Activated B cell treated with CpG ODN at 0.5 μM for 24 hours (primary cell): Measurements from ENCODE around the gene RSPH3. TPM values are rescaled to one million over a fixed set of nuclear protein-coding genes. Genes with fewer than 3 reads are reported as not detected.

Source experiments
- ATAC-seq: fragments of 200-7000 bp; cut with Tn5 transposase; one replicate; pipeline ENCODE4 v1.10.0; 2021; ENCODE audit warnings: low read depth, mild to moderate bottlenecking, moderate library complexity
- CTCF ChIA-PET: fragments of 350-600 bp; sonication (Branson Sonifier 250); formaldehyde crosslinking; loops from one replicate; lab custom pipeline; 2021; ENCODE audit warnings: antibody characterized with exemption; lab: Charles Lee
- POLR2A ChIA-PET: fragments of 350-600 bp; sonication (Branson Sonifier 250); formaldehyde crosslinking; loops from one replicate; lab custom pipeline; 2021; ENCODE audit warnings: antibody characterized with exemption; lab: Charles Lee
- DNase-seq: peaks from one replicate; pipeline ENCODE4 v3.0.0; 2022
- H3K27ac Mint-ChIP-seq: one replicate; pipeline ENCODE4 v1.8.0; 2020; ENCODE audit warnings: mixed read lengths
- H3K27me3 Mint-ChIP-seq: one replicate; pipeline ENCODE4 v1.8.0; 2021; ENCODE audit warnings: mixed read lengths
- H3K36me3 Mint-ChIP-seq: one replicate; pipeline ENCODE4 v1.8.0; 2021; ENCODE audit warnings: low read depth, mixed read lengths
- H3K4me1 Mint-ChIP-seq: one replicate; pipeline ENCODE4 v1.8.0; 2021; ENCODE audit warnings: mixed read lengths
- H3K4me3 Mint-ChIP-seq: one replicate; pipeline ENCODE4 v1.8.0; 2020; ENCODE audit warnings: mild to moderate bottlenecking, mixed read lengths
- H3K9me3 Mint-ChIP-seq: one replicate; pipeline ENCODE4 v1.8.0; 2020; ENCODE audit warnings: mixed read lengths
- intact Hi-C: fragments of 100-400 bp; cut with micrococcal nuclease; formaldehyde crosslinking; loops from one replicate; pipeline ENCODE4 v1.15.1; 2024
- total RNA-seq: library from RNA; stranded (reverse); gene quantifications from 2 replicates; pipeline ENCODE4 v1.2.3, GENCODE V29; 2022
- TF ChIP-seq, protein P1 (sequence below): fragments of 200-600 bp; IDR thresholded peaks from one replicate; pipeline ENCODE4 v1.8.0; 2022; ENCODE audit warnings: antibody characterized with exemption, mild to moderate bottlenecking

RSPH3 gene
- total RNA-seq, 1 donor from 2014 or later = 2.4 TPM

GRCh38 chr6:158926414-158926813 lies 73.6 kb downstream of the RSPH3 start:
- ChIA-PET POLR2A (no interaction called here), CTCF (no interaction called here)
- Mint-ChIP-seq H3K4me3 (no peak overlapping the region), H3K27me3 (no peaks in the 10 kb centered on the region), H3K27ac (no peak overlapping the region), H3K9me3 (no peaks in the 10 kb centered on the region), H3K4me1 (peaks cover 6% of the 10 kb centered on the region), H3K36me3 (no peaks in the 10 kb centered on the region)
- TF ChIP-seq, protein P1, sequence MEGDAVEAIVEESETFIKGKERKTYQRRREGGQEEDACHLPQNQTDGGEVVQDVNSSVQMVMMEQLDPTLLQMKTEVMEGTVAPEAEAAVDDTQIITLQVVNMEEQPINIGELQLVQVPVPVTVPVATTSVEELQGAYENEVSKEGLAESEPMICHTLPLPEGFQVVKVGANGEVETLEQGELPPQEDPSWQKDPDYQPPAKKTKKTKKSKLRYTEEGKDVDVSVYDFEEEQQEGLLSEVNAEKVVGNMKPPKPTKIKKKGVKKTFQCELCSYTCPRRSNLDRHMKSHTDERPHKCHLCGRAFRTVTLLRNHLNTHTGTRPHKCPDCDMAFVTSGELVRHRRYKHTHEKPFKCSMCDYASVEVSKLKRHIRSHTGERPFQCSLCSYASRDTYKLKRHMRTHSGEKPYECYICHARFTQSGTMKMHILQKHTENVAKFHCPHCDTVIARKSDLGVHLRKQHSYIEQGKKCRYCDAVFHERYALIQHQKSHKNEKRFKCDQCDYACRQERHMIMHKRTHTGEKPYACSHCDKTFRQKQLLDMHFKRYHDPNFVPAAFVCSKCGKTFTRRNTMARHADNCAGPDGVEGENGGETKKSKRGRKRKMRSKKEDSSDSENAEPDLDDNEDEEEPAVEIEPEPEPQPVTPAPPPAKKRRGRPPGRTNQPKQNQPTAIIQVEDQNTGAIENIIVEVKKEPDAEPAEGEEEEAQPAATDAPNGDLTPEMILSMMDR = no peak
- intact Hi-C loops = no loop called here
- ATAC-seq (no peak), DNase-seq (no peak)

DNA sequence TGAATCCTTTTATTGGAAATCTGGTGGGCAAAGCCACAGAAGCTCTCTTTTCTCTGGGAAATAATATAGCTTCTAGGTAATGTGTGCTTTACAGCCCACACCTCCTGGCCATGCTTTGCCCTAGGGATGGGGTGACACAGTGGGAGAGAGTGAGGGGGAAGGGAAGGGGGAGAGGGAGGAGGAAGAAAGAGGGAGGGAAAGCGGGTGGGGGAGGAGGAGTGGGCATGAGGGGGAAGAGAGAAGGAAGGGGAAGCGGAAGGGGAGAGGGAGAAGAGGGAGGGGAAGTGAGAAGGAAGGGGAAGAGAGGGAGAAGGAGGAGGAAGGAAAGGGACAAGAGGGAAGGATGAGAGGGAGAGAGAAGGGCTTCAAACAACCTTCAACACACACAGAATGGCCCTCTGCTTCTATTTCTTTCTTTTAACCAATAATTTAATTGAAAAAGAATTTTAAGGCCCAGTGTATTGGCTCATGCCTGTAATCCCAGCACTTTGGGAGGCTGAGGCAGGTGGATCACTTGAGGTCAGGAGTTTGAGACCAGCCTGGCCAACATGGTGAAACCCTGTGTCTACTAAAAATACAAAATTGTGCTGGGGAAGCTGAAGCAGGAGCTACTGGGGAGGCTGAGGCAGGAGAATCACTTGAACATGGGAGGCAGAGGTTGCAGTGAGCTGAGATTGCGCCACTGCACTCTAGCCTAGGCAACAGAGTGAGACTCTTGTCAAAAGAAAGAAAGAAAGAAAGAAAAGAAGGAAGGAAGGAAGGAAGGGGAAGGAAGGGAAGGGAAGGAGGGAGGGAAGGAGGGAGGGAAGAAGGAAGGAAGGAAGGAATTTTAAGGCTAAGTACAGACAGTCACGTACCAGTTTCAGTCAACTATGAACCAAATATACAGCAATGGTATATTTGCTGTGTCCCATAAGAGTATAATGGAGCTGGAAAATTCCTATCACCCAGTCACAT lies 75.2 kb downstream of the RSPH3 start:
- intact Hi-C loops = loop anchor here (2.0 kb wide), 1 partner anchor 14 kb away; no protein-coding TSS in a partner anchor
- no peaks in the 10 kb centered on the region for H3K27me3 Mint-ChIP-seq
- ATAC-seq (no peak), DNase-seq (no peak)
- no peaks in the 10 kb centered on the region for H3K36me3 Mint-ChIP-seq
- H3K4me3 Mint-ChIP-seq = no peak overlapping the region
- TF ChIP-seq, protein P1 = no peak
- H3K9me3 Mint-ChIP-seq = no peaks in the 10 kb centered on the region
- H3K4me1 Mint-ChIP-seq = peaks cover 11% of the 10 kb centered on the region
- CTCF ChIA-PET = interaction anchor here (1.1 kb wide), 1 partner anchor 234 kb away, joined by 4 read pairs; no protein-coding TSS in a partner anchor
- no peak overlapping the region for H3K27ac Mint-ChIP-seq
- POLR2A ChIA-PET = interaction anchor here (1.2 kb wide), 1 partner anchor 55 kb away, joined by 3 read pairs; no protein-coding TSS in a partner anchor

- intact Hi-C loops = loop anchor here (2.0 kb wide), 2 partner anchors 13 to 15 kb away; no protein-coding TSS in a partner anchor
- DNase-seq (no peak), ATAC-seq (no peak)
- Mint-ChIP-seq H3K4me1 (peaks cover 11% of the 10 kb centered on the region), H3K36me3 (no peaks in the 10 kb centered on the region), H3K27ac (no peak overlapping the region), H3K27me3 (no peaks in the 10 kb centered on the region), H3K4me3 (no peak overlapping the region), H3K9me3 (no peaks in the 10 kb centered on the region)
- CTCF ChIA-PET = no interaction called here
- POLR2A ChIA-PET = no interaction called here
- TF ChIP-seq, protein P1 = no peak
Observed at GRCh38 chr6:158923805-158924498, 76.0 kb downstream of the RSPH3 start.

Other genes starting within 250 kb of the RSPH3 start
- 488 and 489 TPM in 2 replicates for gene EZR, start 180.8 kb downstream of the RSPH3 start, total RNA-seq
- 129 TPM in 2 replicates for gene TAGAP, start 44.8 kb upstream of the RSPH3 start, total RNA-seq
- gene FNDC1, start 169.2 kb upstream of the RSPH3 start, total RNA-seq = not detected in 2 replicates